OCI-LY7 (cell line): ENCODE results near the gene KCTD4. TPM values are rescaled to one million over a fixed set of nuclear protein-coding genes. Genes with fewer than 3 reads are reported as not detected.

Source experiments
- BruUV-seq: library from RNA; stranded (reverse); fragments of 400-500 nt; replicated peaks from 2 replicates; lab custom pipeline; 2021; lab: Mats Ljungman, UMichigan
- CTCF ChIA-PET: fragments of 300-600 bp; sonication (Branson Sonifier 250); formaldehyde crosslinking; loops from one replicate; lab custom pipeline; 2022; ENCODE audit warnings: antibody characterized with exemption; ENCODE audit not compliant: unreplicated experiment; lab: Charles Lee
- POLR2A ChIA-PET: fragments of 300-600 bp; sonication (Branson Sonifier 250); formaldehyde crosslinking; loops from one replicate; lab custom pipeline; 2022; ENCODE audit warnings: antibody characterized with exemption; lab: Charles Lee
- DNase-seq: peaks from one replicate; pipeline ENCODE4 v3.0.0-alpha.2; 2015; ENCODE audit warnings: low spot score
- H2AFZ ChIP-seq: fragments of 200-600 bp; sonication (generic), shearing (Covaris generic); 2 replicates; pipeline ENCODE4 v1.6.1; 2014; ENCODE audit warnings: mild to moderate bottlenecking, antibody characterized with exemption, low read length, moderate library complexity
- H3K27ac ChIP-seq: fragments of 200-600 bp; sonication (generic); 2 replicates; pipeline ENCODE4 v1.5.1; 2014; ENCODE audit warnings: mixed run types, low read depth, mild to moderate bottlenecking, moderate library complexity, low read length, inconsistent platforms; ENCODE audit not compliant: poor library complexity, severe bottlenecking
- H3K36me3 ChIP-seq: fragments of 200-600 bp; sonication (generic); 2 replicates; pipeline ENCODE4 v1.6.1; 2014; ENCODE audit warnings: mild to moderate bottlenecking, antibody characterized with exemption, low read length, moderate library complexity, mixed read lengths; ENCODE audit not compliant: insufficient read depth
- H3K4me1 ChIP-seq: fragments of 200-600 bp; sonication (generic); 2 replicates; pipeline ENCODE4 v1.5.1; 2014; ENCODE audit warnings: mild to moderate bottlenecking, low read length; ENCODE audit not compliant: insufficient read depth, poor library complexity, severe bottlenecking
- H3K4me2 ChIP-seq: fragments of 200-600 bp; sonication (generic); 2 replicates; pipeline ENCODE4 v1.6.1; 2014; ENCODE audit warnings: mild to moderate bottlenecking, low read length
- H3K4me3 ChIP-seq: fragments of 200-600 bp; sonication (generic); 2 replicates; pipeline ENCODE4 v1.5.1; 2014; ENCODE audit warnings: mild to moderate bottlenecking, low read depth, low read length; ENCODE audit not compliant: poor library complexity, severe bottlenecking
- H3K79me2 ChIP-seq: fragments of 200-600 bp; sonication (generic); 2 replicates; pipeline ENCODE4 v1.6.1; 2016; ENCODE audit warnings: low read depth, mild to moderate bottlenecking, low read length, moderate library complexity, mixed read lengths; ENCODE audit not compliant: insufficient read depth
- H3K9me2 ChIP-seq: fragments of 200-600 bp; sonication (generic); 2 replicates; pipeline ENCODE4 v1.6.1; 2016; ENCODE audit warnings: mild to moderate bottlenecking, low read length, mixed read lengths; ENCODE audit not compliant: insufficient read depth
- H3K9me3 ChIP-seq: fragments of 200-600 bp; sonication (generic); 2 replicates; pipeline ENCODE4 v1.6.1; 2014; ENCODE audit warnings: mild to moderate bottlenecking, mixed run types, low read length, mixed read lengths
- H4K20me1 ChIP-seq: fragments of 200-600 bp; sonication (generic); 2 replicates; pipeline ENCODE4 v1.6.1; 2014; ENCODE audit warnings: mild to moderate bottlenecking, antibody characterized with exemption, low read length, moderate library complexity, mixed read lengths; ENCODE audit not compliant: insufficient read depth
- EZH2phosphoT487 ChIP-seq: fragments of 200-600 bp; sonication (generic); IDR thresholded peaks from 2 replicates; pipeline ENCODE4 v1.6.1; 2018; ENCODE audit warnings: low read depth, borderline replicate concordance, mild to moderate bottlenecking, mixed run types, antibody characterized with exemption, low read length, moderate library complexity, mixed read lengths
- intact Hi-C: fragments of 100-400 bp; cut with micrococcal nuclease; formaldehyde crosslinking; loops from one replicate; pipeline ENCODE4 v1.10.0; 2022; ENCODE audit not compliant: unreplicated experiment
- total RNA-seq, 2 experiments: library from RNA; depleted of rRNA in 1 of 2; stranded (reverse); fragments of >200 nt in 1 of 2; shearing (Covaris generic) in 1 of 2; gene quantifications; 2 replicates each; pipeline ENCODE4 v1.2.3, GENCODE V29; 2014 to 2022
- TF ChIP-seq, protein P1 (sequence below): fragments of 200-600 bp; sonication (generic); conservative IDR thresholded peaks from 2 replicates; pipeline ENCODE4 v1.5.1; 2014; ENCODE audit warnings: mild to moderate bottlenecking, antibody characterized with exemption, low read length, moderate library complexity, mixed read lengths

KCTD4 gene
- total RNA-seq, 2 experiments from 2014 or later = not detected

GRCh38 chr13:45228002-45228401 lies 27.2 kb upstream of the KCTD4 start:
- H3K4me1 ChIP-seq = no peaks in the 10 kb centered on the region
- no peaks in the 10 kb centered on the region for H3K9me3 ChIP-seq
- H3K4me2 ChIP-seq = no peak overlapping the region
- H3K4me3 ChIP-seq = no peak overlapping the region
- BruUV-seq = no TSS peak
- intact Hi-C loops = no loop called here
- ChIA-PET CTCF (interaction anchor here (0.6 kb wide), 1 partner anchor 30 kb away, joined by 3 read pairs; no protein-coding TSS in a partner anchor), POLR2A (interaction anchor here (0.6 to 0.8 kb wide), 3 partner anchors 107 to 168 kb away, joined by 3 to 4 read pairs (median 4); partner anchors contain the start of gene GTF2F2)
- H2AFZ ChIP-seq = no peak overlapping the region
- H3K79me2 ChIP-seq = no peaks in the 10 kb centered on the region
- no peaks in the 10 kb centered on the region for H3K9me2 ChIP-seq
- TF ChIP-seq, protein P1, sequence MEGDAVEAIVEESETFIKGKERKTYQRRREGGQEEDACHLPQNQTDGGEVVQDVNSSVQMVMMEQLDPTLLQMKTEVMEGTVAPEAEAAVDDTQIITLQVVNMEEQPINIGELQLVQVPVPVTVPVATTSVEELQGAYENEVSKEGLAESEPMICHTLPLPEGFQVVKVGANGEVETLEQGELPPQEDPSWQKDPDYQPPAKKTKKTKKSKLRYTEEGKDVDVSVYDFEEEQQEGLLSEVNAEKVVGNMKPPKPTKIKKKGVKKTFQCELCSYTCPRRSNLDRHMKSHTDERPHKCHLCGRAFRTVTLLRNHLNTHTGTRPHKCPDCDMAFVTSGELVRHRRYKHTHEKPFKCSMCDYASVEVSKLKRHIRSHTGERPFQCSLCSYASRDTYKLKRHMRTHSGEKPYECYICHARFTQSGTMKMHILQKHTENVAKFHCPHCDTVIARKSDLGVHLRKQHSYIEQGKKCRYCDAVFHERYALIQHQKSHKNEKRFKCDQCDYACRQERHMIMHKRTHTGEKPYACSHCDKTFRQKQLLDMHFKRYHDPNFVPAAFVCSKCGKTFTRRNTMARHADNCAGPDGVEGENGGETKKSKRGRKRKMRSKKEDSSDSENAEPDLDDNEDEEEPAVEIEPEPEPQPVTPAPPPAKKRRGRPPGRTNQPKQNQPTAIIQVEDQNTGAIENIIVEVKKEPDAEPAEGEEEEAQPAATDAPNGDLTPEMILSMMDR = no peak
- TF ChIP-seq EZH2phosphoT487 = no peak
- H3K27ac ChIP-seq = no peak overlapping the region
- no peaks in the 10 kb centered on the region for H3K36me3 ChIP-seq
- DNase-seq = no peak
- no peaks in the 10 kb centered on the region for H4K20me1 ChIP-seq

DNA sequence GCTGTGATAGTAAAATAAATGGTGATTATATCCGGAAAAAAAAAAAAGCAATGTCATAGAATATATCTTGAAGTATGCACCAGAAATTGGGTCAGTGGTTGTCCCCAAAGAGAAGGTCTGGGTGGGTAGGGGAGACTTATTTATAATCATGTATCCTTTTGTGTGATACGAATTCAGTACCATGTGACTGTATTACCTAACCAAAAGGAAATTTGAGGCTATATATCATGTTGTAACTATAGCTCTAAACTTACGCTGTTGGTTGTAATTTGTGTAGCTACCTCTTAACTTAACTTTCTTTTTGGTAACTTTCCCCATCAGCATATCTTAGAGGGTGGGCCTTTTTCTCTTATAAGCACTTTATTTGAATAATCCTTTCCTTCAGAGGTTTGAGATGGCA lies 25.2 kb upstream of the KCTD4 start:
- no peak for TF ChIP-seq EZH2phosphoT487
- H3K4me3 ChIP-seq = no peak overlapping the region
- no peak for DNase-seq
- no peaks in the 10 kb centered on the region for H3K9me2 ChIP-seq
- H4K20me1 ChIP-seq = no peaks in the 10 kb centered on the region
- H3K79me2 ChIP-seq = no peaks in the 10 kb centered on the region
- no peak overlapping the region for H3K27ac ChIP-seq
- CTCF ChIA-PET = no interaction called here
- no TSS peak for BruUV-seq
- intact Hi-C loops = no loop called here
- POLR2A ChIA-PET = interaction anchor here (0.5 to 1.5 kb wide), 6 partner anchors 11 to 78 kb away, joined by 3 to 4 read pairs (median 3); no protein-coding TSS in a partner anchor
- H3K4me1 ChIP-seq = no peaks in the 10 kb centered on the region
- no peaks in the 10 kb centered on the region for H3K36me3 ChIP-seq
- no peak overlapping the region for H2AFZ ChIP-seq
- no peaks in the 10 kb centered on the region for H3K9me3 ChIP-seq
- no peak overlapping the region for H3K4me2 ChIP-seq

DNA sequence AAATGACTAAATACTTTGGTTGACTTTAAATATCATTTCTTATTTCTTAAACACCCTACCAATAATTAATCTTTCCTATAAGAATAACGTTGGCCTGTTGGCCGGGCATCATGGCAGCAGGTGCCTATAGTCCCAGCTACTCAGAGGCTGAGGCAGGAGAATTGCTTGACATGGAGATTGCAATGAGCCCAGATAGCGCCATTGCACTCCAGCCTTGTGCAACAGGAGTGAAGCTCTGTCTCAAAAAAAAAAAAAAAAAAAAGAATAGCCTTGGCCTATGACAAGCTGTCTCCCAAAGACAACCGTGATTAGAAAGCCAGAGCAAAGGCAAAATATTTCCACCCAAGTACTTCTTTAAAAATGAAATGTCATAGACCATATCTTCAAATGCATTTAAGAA lies 24.5 kb upstream of the KCTD4 start:
- ChIA-PET POLR2A (interaction anchor here (0.7 to 1.5 kb wide), 4 partner anchors 14 to 79 kb away, joined by 3 to 4 read pairs (median 3); no protein-coding TSS in a partner anchor), CTCF (no interaction called here)
- no peaks in the 10 kb centered on the region for H4K20me1 ChIP-seq
- DNase-seq = no peak
- no peaks in the 10 kb centered on the region for H3K4me1 ChIP-seq
- no peaks in the 10 kb centered on the region for H3K79me2 ChIP-seq
- no TSS peak for BruUV-seq
- H3K27ac ChIP-seq = no peak overlapping the region
- no peaks in the 10 kb centered on the region for H3K9me3 ChIP-seq
- TF ChIP-seq, protein P1 = no peak
- no peak for TF ChIP-seq EZH2phosphoT487
- no peaks in the 10 kb centered on the region for H3K9me2 ChIP-seq
- no peak overlapping the region for H3K4me3 ChIP-seq
- H3K36me3 ChIP-seq = no peaks in the 10 kb centered on the region
- no peak overlapping the region for H3K4me2 ChIP-seq
- intact Hi-C loops = no loop called here
- no peak overlapping the region for H2AFZ ChIP-seq
